Osteoblast (primary cell): ENCODE measurements around the gene SRSF7. TPM values are rescaled to one million over a fixed set of nuclear protein-coding genes. Genes with fewer than 3 reads are reported as not detected.

Source experiments
- DNase-seq: peaks from one replicate; pipeline ENCODE4 v3.0.0; 2011; ENCODE audit warnings: low spot score, mixed read lengths; ENCODE audit not compliant: insufficient read length; ENCODE audit errors: missing footprints
- H2AFZ ChIP-seq: 2 replicates; pipeline ENCODE4 v1.6.0; 2011; ENCODE audit warnings: mild to moderate bottlenecking, low read length
- H3K27ac ChIP-seq: 2 replicates; pipeline ENCODE4 v1.5.1; 2011; ENCODE audit warnings: mild to moderate bottlenecking, low read depth, low read length, moderate library complexity
- H3K27me3 ChIP-seq: 2 replicates; pipeline ENCODE4 v1.6.0; 2012; ENCODE audit warnings: mild to moderate bottlenecking, control low read depth, inconsistent platforms, low read length, moderate library complexity; ENCODE audit not compliant: insufficient read depth
- H3K36me3 ChIP-seq: 2 replicates; pipeline ENCODE4 v1.5.1; 2011; ENCODE audit warnings: mild to moderate bottlenecking, low read length, control low read depth, moderate library complexity; ENCODE audit not compliant: insufficient read depth
- H3K4me1 ChIP-seq: 2 replicates; pipeline ENCODE4 v1.5.1; 2011; ENCODE audit warnings: mild to moderate bottlenecking, low read length, control low read depth, moderate library complexity; ENCODE audit not compliant: insufficient read depth
- H3K4me2 ChIP-seq: 2 replicates; pipeline ENCODE4 v1.6.0; 2011; ENCODE audit warnings: mild to moderate bottlenecking, low read length; ENCODE audit not compliant: insufficient read depth
- H3K4me3 ChIP-seq: fragments of 200-600 bp; sonication (generic); 3 replicates; pipeline ENCODE4 v1.5.1; 2012; ENCODE audit warnings: mild to moderate bottlenecking, low read length, inconsistent platforms; ENCODE audit not compliant: insufficient read depth
- H3K79me2 ChIP-seq: 2 replicates; pipeline ENCODE4 v1.6.0; 2012; ENCODE audit warnings: mild to moderate bottlenecking, low read length, control low read depth, inconsistent platforms; ENCODE audit not compliant: insufficient read depth
- H3K9me3 ChIP-seq: 2 replicates; pipeline ENCODE4 v1.5.1; 2011; ENCODE audit warnings: low read depth, low read length, control low read depth
- H4K20me1 ChIP-seq: 2 replicates; pipeline ENCODE4 v1.6.0; 2012; ENCODE audit warnings: mild to moderate bottlenecking, low read length, control low read depth; ENCODE audit not compliant: insufficient read depth
- total RNA-seq: library from RNA; depleted of rRNA; stranded (reverse); fragments of >200 nt; gene quantifications from 2 replicates; pipeline ENCODE4 v1.2.3, GENCODE V29; 2012
- TF ChIP-seq, protein P1 (sequence below): IDR thresholded peaks from 2 replicates; pipeline ENCODE4 v1.5.1; 2011; ENCODE audit warnings: mild to moderate bottlenecking, low read depth, low read length, moderate library complexity; ENCODE audit errors: extremely low read depth

Gene SRSF7
- total RNA-seq, 1 donor = 48.1 TPM

- Histone ChIP-seq H2AFZ (no peak overlapping the region), H3K4me2 (no peak overlapping the region)
Measured at GRCh38 chr2:38748391-38748790, 2.8 kb downstream of the SRSF7 start.

DNA sequence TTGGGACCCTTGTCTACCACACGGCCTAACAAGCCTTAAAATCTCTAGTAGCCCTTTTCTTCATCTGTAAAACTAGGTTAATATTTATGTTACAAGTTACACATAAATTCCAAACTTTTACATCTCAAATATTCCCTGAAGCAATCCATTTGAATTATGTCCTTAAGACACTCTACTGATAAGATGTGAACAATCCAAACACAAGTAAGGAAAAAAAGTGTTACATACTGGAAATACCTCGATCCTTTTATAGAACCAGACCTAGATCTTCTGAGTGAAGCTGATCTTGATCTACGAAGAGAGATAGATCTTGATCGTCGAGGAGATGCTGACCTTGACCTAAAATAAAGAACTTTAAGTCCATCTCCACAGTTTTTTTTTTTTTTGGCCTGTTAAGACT, 3.3 kb downstream of the SRSF7 start:
- no peak overlapping the region for H3K27ac ChIP-seq
- no peaks in the 10 kb centered on the region for H3K9me3 ChIP-seq
- no peak overlapping the region for H3K4me2 ChIP-seq
- TF ChIP-seq, protein P1, sequence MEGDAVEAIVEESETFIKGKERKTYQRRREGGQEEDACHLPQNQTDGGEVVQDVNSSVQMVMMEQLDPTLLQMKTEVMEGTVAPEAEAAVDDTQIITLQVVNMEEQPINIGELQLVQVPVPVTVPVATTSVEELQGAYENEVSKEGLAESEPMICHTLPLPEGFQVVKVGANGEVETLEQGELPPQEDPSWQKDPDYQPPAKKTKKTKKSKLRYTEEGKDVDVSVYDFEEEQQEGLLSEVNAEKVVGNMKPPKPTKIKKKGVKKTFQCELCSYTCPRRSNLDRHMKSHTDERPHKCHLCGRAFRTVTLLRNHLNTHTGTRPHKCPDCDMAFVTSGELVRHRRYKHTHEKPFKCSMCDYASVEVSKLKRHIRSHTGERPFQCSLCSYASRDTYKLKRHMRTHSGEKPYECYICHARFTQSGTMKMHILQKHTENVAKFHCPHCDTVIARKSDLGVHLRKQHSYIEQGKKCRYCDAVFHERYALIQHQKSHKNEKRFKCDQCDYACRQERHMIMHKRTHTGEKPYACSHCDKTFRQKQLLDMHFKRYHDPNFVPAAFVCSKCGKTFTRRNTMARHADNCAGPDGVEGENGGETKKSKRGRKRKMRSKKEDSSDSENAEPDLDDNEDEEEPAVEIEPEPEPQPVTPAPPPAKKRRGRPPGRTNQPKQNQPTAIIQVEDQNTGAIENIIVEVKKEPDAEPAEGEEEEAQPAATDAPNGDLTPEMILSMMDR = no peak
- H3K27me3 ChIP-seq = no peaks in the 10 kb centered on the region
- H3K79me2 ChIP-seq = peaks cover 68% of the 10 kb centered on the region
- peaks cover 19% of the 10 kb centered on the region for H3K4me1 ChIP-seq
- no peak overlapping the region for H2AFZ ChIP-seq
- no peak for DNase-seq
- H3K36me3 ChIP-seq = peaks cover 70% of the 10 kb centered on the region
- H3K4me3 ChIP-seq = no peak overlapping the region
- peaks cover 42% of the 10 kb centered on the region for H4K20me1 ChIP-seq

More at GRCh38 chr2:38748391-38748790, 2.8 kb downstream of the SRSF7 start:
- Histone ChIP-seq H3K27ac (no peak overlapping the region), H3K4me1 (peaks cover 19% of the 10 kb centered on the region), H3K27me3 (no peaks in the 10 kb centered on the region), H3K79me2 (peaks cover 68% of the 10 kb centered on the region), H4K20me1 (peaks cover 42% of the 10 kb centered on the region), H3K9me3 (no peaks in the 10 kb centered on the region), H3K4me3 (no peak overlapping the region), H3K36me3 (peaks cover 64% of the 10 kb centered on the region)
- TF ChIP-seq, protein P1 = no peak
- no peak for DNase-seq

DNA sequence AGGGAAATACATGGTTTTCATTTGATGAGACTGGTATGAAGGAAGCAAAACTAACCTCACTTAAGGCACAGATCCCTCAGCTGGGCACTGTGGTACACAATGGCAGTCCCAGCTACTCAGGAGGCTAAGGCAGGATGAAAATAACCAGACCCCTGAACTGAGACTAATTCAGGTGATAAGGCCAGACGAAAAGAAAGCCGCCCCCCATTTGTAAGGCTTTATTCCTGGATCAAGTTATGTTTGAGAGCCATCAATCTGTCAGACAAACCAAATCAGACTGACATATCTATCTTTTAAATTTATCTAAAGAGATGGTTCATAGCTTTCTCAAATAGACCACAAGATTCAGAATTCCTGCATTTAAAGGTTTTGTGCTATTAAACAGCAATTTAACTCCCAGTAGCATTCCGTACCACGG, 4.1 kb downstream of the SRSF7 start:
- Histone ChIP-seq H3K4me1 (peaks cover 19% of the 10 kb centered on the region), H3K27me3 (no peaks in the 10 kb centered on the region), H3K36me3 (peaks cover 73% of the 10 kb centered on the region), H3K4me3 (no peak overlapping the region), H3K79me2 (peaks cover 68% of the 10 kb centered on the region), H3K4me2 (no peak overlapping the region), H4K20me1 (peaks cover 42% of the 10 kb centered on the region), H3K9me3 (no peaks in the 10 kb centered on the region), H3K27ac (no peak overlapping the region), H2AFZ (no peak overlapping the region)
- TF ChIP-seq, protein P1 = no peak
- no peak for DNase-seq

GRCh38 chr2:38745267-38745666, 5.9 kb downstream of the SRSF7 start:
- no peaks in the 10 kb centered on the region for H3K27me3 ChIP-seq
- no peak overlapping the region for H2AFZ ChIP-seq
- TF ChIP-seq, protein P1 = no peak
- peaks cover 79% of the 10 kb centered on the region for H3K36me3 ChIP-seq
- peaks cover 43% of the 10 kb centered on the region for H4K20me1 ChIP-seq
- H3K9me3 ChIP-seq = no peaks in the 10 kb centered on the region
- peaks cover 13% of the 10 kb centered on the region for H3K4me1 ChIP-seq
- H3K27ac ChIP-seq = no peak overlapping the region
- H3K4me3 ChIP-seq = no peak overlapping the region
- no peak overlapping the region for H3K4me2 ChIP-seq
- H3K79me2 ChIP-seq = peaks cover 60% of the 10 kb centered on the region
- no peak for DNase-seq
